GM21515 (cell line): ENCODE data around the gene MEGF6.

Experiments used
- ATAC-seq: cut with Tn5 transposase; IDR thresholded peaks from one replicate; pipeline ENCODE4 v1.9.1; 2021; ENCODE audit not compliant: unreplicated experiment

The MEGF6 gene

DNA sequence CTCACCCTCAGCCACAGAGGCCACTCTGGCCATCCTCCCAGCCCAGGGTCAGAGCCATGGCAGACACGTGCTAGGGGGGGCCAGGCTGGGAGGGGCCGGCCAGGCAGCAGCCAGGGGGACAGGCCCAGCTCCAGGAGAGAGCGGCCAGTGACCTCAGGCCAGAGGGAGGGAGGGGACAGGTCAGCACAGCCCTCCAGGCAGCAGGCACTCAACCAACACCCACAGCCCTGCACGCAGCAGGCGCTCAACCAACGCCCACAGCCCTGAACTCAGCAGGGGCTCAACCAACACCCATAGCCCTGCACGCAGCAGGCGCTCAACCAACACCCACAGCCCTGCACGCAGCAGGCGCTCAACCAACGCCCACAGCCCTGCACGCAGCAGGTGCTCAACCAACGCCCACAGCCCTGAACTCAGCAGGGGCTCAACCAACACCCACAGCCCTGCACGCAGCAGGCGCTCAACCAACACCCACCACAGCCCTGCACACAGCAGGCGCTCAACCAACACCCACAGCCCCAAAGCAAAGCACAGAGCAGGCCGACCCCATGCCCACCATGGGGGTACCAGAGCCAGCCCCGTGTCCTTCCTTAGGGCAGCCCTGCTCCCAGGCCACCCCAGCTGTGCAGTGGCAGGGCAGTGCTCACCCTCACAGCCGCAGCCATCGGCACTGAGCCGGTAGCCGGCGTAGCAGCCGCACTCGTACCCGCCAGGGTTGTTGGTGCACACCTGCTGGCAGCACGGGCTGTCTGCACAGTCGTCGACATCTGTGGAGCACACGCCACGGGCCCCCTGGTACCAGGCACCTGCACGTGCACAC lies 101.0 kb downstream of the MEGF6 start:
- no peak for ATAC-seq

DNA sequence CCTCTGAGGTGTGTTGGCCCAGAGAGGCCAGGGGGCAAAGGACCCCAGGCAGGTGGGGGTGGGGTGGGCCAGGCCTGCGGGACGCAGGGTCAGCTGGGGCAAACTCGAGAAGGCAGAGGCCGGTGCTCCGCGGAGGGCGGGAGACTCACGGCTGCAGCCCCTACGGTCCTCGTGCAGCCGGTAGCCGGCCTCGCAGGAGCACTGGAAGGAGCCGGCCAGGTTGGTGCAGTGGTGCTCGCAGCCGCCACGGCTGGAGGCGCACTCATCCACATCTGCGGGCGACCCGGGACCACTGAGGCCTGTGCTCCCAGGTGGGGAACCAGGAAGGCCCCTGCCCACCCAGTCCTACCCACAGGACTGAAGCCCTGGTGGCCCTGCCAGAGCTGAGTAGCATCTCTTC lies 101.6 kb downstream of the MEGF6 start:
- ATAC-seq, result no peak

DNA sequence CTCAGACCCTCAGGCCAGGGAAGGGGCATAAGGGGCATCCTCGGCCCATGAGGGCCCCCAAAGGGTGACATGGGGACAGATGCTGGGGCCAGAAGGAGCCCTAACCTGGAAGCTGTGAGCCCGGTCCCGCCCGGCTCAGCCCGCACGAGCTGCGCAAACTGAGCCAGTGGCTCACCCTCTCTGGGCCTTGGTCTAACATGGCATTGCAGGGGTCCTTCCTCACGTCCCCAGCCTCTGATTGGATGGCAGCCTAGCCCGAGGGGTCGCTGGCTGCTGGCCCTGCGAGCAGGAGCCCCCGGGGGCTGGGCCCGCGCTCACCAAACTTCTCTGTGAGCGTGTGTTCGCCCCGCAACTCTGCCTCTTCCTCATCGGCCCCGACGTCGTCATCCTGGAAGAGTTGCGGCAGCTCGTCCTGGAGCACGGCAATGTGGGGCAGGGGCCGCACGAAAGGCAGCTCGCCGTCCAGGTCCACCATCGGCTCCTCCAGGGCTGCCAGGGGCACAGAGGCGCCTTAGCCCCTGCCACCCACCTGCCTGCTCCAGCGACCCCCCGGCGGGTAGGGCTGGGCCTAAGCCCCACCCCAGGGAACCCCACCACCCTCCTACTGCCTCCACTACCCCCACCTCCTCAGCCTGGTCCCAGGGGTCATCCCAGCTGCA lies 102.4 kb downstream of the MEGF6 start:
- no peak for ATAC-seq

- no peak for ATAC-seq
Observed at GRCh38 chr1:3507636-3508275, 103.6 kb downstream of the MEGF6 start.

DNA sequence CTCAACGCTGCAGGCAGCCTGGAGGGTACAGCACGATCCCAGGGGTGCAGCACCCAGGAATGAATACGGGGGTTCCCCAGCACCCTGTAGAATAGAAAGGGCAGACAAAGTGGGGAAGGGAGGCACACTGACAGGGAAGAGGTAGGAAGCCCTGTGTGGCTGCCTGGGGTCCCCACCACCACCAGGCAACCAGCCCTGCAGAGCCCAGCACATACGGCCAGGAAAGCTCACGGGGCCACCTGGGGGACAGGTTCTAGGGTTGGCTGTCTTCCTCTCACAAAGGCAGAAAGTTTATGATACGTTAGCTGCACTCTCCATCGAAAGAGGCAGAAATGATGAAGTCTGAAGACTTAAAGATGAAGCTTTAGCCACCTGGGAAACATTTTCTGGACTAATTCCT lies 104.4 kb downstream of the MEGF6 start:
- ATAC-seq, result no peak

DNA sequence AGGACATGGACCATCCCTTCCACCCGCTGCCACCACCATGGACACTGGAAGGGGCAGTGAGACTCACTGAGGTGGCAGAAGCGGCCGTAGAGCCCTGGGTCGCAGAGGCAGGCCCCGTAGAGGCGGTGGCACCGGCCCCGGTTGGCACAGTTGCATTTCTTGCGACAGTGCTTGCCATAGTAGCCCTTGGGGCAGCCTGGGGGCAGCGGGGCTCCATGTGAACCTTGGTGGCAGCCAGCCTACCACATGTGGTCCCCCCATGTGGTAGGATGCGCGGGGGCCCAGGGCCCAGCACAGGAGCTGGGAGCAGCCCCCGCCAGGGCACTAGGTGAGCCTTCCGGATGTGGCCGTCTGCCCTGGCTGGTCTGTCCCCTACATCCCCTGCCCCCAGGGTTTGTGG lies 105.3 kb downstream of the MEGF6 start:
- no peak for ATAC-seq

DNA sequence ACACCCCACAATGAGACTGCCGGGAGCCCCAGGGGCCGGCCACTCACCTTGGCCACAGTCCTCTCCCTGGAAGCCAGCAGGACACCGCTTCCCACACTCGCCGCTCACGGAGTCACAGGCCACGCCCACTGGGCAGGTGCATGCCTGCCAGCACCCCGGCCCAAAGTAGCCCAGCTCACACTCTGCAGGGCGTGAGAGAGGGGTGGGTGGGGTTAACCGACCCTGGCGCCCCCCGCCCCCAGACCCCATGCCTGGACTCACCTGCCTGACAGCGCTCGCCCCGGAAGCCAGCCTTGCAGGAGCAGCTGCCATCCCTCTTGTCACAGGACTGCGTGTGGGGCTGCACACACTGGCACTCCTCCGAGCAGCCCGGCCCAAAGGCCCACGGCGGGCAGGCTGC lies 106.1 kb downstream of the MEGF6 start:
- no peak for ATAC-seq

- ATAC-seq, result no peak
Observed at GRCh38 chr1:3504822-3505153, 106.5 kb downstream of the MEGF6 start.

GRCh38 chr1:3504151-3504821 lies 107.0 kb downstream of the MEGF6 start:
- ATAC-seq, result no peak

GRCh38 chr1:3503525-3503886 lies 107.8 kb downstream of the MEGF6 start:
- ATAC-seq, result no peak

- no peak for ATAC-seq
Observed at GRCh38 chr1:3502641-3503524, 108.4 kb downstream of the MEGF6 start.

- no peak for ATAC-seq
Observed at GRCh38 chr1:3501856-3502640, 109.3 kb downstream of the MEGF6 start.

DNA sequence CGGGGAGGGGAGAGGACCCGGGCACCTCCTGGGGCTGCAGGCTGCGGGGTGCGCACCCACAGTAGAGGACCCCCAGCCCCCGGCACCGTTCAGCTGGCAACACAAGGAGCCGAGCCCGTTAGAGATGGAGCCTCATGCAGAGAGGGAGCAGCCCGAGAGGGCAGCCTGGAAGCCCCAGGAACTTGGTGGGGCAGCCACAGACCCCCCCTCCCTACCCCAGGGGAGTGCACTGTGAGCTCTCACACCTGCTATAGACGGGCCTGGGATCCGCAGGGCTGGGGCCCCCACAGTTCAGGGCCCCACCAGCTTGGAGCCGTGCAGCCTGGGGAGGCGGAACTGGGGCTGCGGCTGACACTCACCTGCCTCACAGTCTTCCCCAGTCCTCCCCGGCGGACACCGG lies 109.9 kb downstream of the MEGF6 start:
- no peak for ATAC-seq

GRCh38 chr1:3500265-3500835 lies 111.0 kb downstream of the MEGF6 start:
- ATAC-seq, result no peak

DNA sequence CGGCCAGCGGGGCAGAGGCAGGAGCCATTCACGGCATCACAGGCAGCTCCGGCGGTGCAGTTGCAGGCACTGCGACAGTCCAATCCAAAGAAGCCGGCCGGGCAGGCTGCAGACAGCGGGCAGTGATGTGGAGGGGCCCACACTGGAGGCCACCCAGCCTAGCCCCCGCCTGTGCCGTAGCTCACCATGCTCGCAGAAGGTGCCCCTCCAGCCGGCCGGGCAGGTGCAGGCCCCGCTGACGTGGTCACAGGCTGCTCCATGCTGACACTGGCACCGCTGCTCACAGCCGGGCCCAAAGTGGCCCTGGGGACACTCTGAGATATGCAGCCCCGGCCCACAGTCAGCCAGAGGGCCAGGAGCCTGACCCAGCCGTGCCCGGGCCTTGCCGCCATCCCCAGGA lies 111.7 kb downstream of the MEGF6 start:
- no peak for ATAC-seq

GRCh38 chr1:3498986-3499385 lies 112.3 kb downstream of the MEGF6 start:
- no peak for ATAC-seq

GRCh38 chr1:3498246-3498930 lies 112.9 kb downstream of the MEGF6 start:
- no peak for ATAC-seq

- no peak for ATAC-seq
Observed at GRCh38 chr1:3497521-3497920, 113.8 kb downstream of the MEGF6 start.

DNA sequence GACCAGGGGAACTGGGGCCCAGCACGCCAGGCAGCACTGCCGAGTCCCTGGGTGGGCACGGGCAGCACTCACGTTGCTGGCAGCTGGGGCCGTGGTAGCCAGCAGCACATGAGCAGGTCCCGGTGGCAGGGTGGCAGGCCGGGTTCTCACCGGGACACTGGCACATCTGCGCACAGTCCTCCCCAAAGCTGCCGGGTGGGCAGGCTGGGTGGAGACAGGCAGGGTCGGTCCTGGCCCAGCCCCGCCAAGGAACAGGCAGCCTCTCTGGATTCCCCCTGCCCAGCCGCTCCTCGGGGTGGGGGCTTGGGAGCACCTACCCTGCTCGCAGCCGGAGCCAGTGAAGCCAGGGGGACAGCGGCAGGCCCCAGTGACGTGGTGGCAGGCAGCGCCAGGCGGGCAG lies 114.4 kb downstream of the MEGF6 start:
- ATAC-seq, result no peak
